SH-SY5Y (cell line): ENCODE data around the gene AGBL1.

Experiments
- GATA2 ChIP-seq: IDR thresholded peaks from 2 replicates; pipeline ENCODE4 v1.6.1; 2011; ENCODE audit warnings: mild to moderate bottlenecking, low read depth, low read length
- GATA3 ChIP-seq: IDR thresholded peaks from 2 replicates; pipeline ENCODE4 v1.6.1; 2011; ENCODE audit warnings: low read depth, mild to moderate bottlenecking, low read length, moderate library complexity

The AGBL1 gene

DNA sequence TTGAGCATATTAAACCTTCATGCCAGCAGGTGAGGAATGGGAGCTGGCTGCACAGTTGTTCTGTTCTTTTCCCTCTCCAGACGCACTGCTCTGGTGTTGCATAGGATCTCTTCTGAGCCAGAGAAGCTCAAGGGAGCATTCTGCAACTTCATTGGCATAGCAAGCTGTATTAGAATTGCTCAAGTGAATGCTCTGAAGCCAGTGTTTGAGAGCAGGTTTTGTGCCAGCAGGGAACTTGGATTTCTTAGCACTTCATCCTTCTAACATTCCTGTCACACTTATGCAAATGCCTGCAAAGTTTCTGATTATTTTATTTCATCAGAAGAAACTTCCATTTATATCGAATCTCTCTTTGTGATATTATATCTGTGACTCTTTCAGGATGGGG is 366.6 kb downstream of the AGBL1 start:
- TF ChIP-seq GATA3 (no peak), GATA2 (no peak)

DNA sequence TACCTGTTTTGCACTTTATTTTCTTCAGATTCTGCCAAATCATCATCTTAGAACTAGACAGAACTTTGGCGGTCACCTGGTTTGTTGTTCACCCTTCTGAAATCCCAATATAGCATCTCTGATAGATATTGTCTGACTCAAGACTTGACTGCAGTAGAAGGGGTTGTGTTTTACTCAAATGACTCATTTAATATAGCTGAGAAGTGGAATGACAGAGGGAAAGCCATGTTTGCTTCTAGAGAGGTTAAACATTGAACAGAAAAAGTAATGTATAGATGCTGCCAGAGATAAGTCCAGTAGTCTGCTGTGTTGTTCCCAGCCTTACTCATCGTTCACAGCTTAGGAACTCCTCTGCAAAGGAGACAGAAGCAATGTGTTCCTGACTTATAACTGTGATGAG is 402.0 kb downstream of the AGBL1 start:
- TF ChIP-seq GATA2 (peak; percentile 30; the same call in 1 of the 2 replicates), GATA3 (0 out of 2 replicates have a peak, but pooled peaks have one; percentile 35)

- TF ChIP-seq GATA3 (no peak), GATA2 (peak; percentile 65)
Observed at GRCh38 chr15:86483936-86484335, 404.3 kb downstream of the AGBL1 start.

- TF ChIP-seq GATA3 (no peak), GATA2 (no peak)
Observed at GRCh38 chr15:86488046-86488445, 408.4 kb downstream of the AGBL1 start.

GRCh38 chr15:86489981-86490380 is 410.3 kb downstream of the AGBL1 start:
- TF ChIP-seq GATA2 (no peak), GATA3 (no peak)

DNA sequence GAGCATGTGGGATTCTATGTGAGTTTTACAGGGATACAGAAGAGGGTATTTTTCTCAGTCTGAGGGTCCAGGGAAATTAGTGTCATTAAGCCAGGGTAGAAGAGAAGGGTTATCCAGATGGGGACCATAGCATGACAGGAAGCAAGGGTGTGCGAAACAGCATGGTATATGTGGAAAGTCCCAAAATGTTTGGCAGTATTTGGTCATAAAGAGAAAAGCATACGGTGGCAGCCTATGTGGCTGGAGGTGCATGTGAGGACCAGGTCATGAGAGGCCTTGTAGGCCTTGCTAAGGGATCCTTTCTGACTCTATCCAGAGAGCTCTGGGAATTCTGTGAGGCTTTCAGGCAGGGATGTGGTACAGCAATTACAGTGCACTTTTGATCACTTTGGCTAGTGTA is 411.4 kb downstream of the AGBL1 start:
- TF ChIP-seq GATA2 (no peak), GATA3 (no peak)

DNA sequence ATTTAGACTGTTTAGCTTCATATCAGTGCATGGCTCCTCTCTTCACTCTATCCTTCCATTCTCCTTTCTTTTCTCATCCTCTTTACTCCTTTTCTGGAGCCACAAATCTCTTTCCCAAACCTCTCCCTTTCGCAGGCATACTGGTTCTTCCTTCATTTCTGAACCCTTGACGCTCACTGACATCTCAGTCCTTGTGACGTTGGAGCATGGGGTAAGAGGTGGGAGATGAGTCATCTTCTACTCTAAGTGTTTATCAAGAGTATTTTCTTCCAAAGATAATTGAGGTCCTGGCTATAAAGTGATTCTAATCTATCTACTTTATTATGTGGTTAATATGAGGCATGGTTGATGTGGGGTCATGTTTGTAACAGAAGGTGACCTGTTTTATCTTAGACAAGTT is 414.2 kb downstream of the AGBL1 start:
- TF ChIP-seq GATA3 (no peak), GATA2 (no peak)

- TF ChIP-seq GATA2 = no peak
- no peak for TF ChIP-seq GATA3
Observed at GRCh38 chr15:86494475-86494874, 414.8 kb downstream of the AGBL1 start.

- TF ChIP-seq GATA2 (no peak), GATA3 (no peak)
Observed at GRCh38 chr15:86502301-86502700, 422.6 kb downstream of the AGBL1 start.

- no peak for TF ChIP-seq GATA2
- TF ChIP-seq GATA3 = no peak
Observed at GRCh38 chr15:86505951-86506350, 426.3 kb downstream of the AGBL1 start.

- TF ChIP-seq GATA2 (no peak), GATA3 (no peak)
Observed at GRCh38 chr15:86506401-86506800, 426.7 kb downstream of the AGBL1 start.

GRCh38 chr15:86515625-86516024 is 436.0 kb downstream of the AGBL1 start:
- no peak for TF ChIP-seq GATA3
- no peak for TF ChIP-seq GATA2

GRCh38 chr15:86522721-86523120 is 443.1 kb downstream of the AGBL1 start:
- TF ChIP-seq GATA2 (no peak), GATA3 (no peak)

GRCh38 chr15:86526938-86527690 is 447.4 kb downstream of the AGBL1 start:
- no peak for TF ChIP-seq GATA2
- TF ChIP-seq GATA3 = no peak

DNA sequence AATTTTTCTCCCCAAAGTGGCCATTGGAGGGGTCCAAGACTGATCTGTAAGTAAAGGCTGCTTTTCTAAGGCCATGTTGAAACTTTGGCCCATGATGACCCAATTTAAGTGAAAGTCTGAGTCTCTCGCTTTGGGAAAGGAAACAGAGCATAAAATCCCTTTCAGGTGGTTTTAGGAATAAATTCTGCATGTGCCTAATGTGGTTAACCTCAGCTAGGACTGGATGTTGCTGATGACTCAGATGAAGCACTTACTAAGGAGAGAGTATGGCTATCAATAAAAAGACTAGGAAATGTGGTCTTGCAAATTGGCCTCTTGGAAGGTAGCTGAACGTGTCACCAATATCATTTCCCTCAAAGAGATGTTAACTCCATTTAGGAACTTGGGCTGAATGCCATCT is 458.5 kb downstream of the AGBL1 start:
- TF ChIP-seq GATA3 (no peak), GATA2 (no peak)
